Activated CD4-positive, alpha-beta T cell treated with anti-CD3 and anti-CD28 coated beads for 48 hours (primary cell): ENCODE measurements around the gene G0S2.
A peak's percentile ranks its signal among the peaks of the same experiment; 100 is the strongest.

Experiments used
- DNase-seq: peaks from one replicate; pipeline ENCODE4 v3.0.0-alpha.2; 2020

Gene G0S2

GRCh38 chr1:209674957-209675564, at the start of gene G0S2:
G0S2 (plus strand) TSS chr1:209675412; CDS start chr1:209675685, 273 bp downstream.
- DNase-seq: peak; percentile 52

GRCh38 chr1:209625791-209626285, 49.4 kb upstream of the G0S2 start:
- no peak for DNase-seq

- no peak for DNase-seq
These were observed 48.7 kb upstream of the G0S2 start for GRCh38 chr1:209626346-209627026.

GRCh38 chr1:209627027-209627731, 48.0 kb upstream of the G0S2 start:
- no peak for DNase-seq

GRCh38 chr1:209627732-209628196, 47.4 kb upstream of the G0S2 start:
- DNase-seq: peak; percentile 90

- DNase-seq: no peak
These were observed 46.5 kb upstream of the G0S2 start for GRCh38 chr1:209628618-209629299.

GRCh38 chr1:209629621-209630382, 45.4 kb upstream of the G0S2 start:
- no peak for DNase-seq

GRCh38 chr1:209630383-209631225, 44.6 kb upstream of the G0S2 start:
- DNase-seq: no peak

- no peak for DNase-seq
These were observed 41.7 kb upstream of the G0S2 start for GRCh38 chr1:209633335-209633997.

GRCh38 chr1:209634005-209634737, 41.0 kb upstream of the G0S2 start:
- DNase-seq: no peak

GRCh38 chr1:209635850-209636249, 39.4 kb upstream of the G0S2 start:
- no peak for DNase-seq

GRCh38 chr1:209641832-209642172, 33.4 kb upstream of the G0S2 start:
- DNase-seq: no peak

GRCh38 chr1:209642816-209643215, 32.4 kb upstream of the G0S2 start:
- no peak for DNase-seq

- no peak for DNase-seq
These were observed 31.8 kb upstream of the G0S2 start for GRCh38 chr1:209643285-209644020.

- DNase-seq: no peak
These were observed 29.4 kb upstream of the G0S2 start for GRCh38 chr1:209645574-209646452.

- DNase-seq: no peak
These were observed 28.7 kb upstream of the G0S2 start for GRCh38 chr1:209646558-209646957.

GRCh38 chr1:209647156-209647555, 28.1 kb upstream of the G0S2 start:
- no peak for DNase-seq

GRCh38 chr1:209648346-209648745, 26.9 kb upstream of the G0S2 start:
- DNase-seq: no peak
